ENCODE results near the gene DHX35.

The DHX35 gene

GRCh38 chr20:39042279-39043150 lies 80.4 kb downstream of the DHX35 start:
- Histone ChIP-seq H3K79me1 (ENCODE audit: low read depth, low read length) (peaks cover 2% of the 10 kb centered on the region), H4K8ac (ENCODE audit: low read depth, low read length) (no peak overlapping the region), H3K4ac (ENCODE audit: low read length) (no peak overlapping the region), H2BK15ac (ENCODE audit: low read length) (no peak overlapping the region), H3K9me3 (replicated peaks in 1 of 2; ENCODE audit: control insufficient read depth in 2 of 2, insufficient read depth in 1 of 2, low read depth in 1 of 2, low read length in 2 of 2) (peaks cover 0 to 4% of the 10 kb centered on the region in 2 donors), H3K4me2 (ENCODE audit: insufficient read depth, low read length, poor library complexity, severe bottlenecking) (no peak overlapping the region), H3K36me3 (replicated peaks in 1 of 2; ENCODE audit: control insufficient read depth in 2 of 2, insufficient read depth in 2 of 2, low read length in 2 of 2) (peaks cover 18 to 45% of the 10 kb centered on the region in 2 donors), H3K9ac (ENCODE audit: low read depth, low read length, poor library complexity) (peak overlapping the region; percentile 0), H2AFZ (ENCODE audit: low read length) (no peak overlapping the region), H4K91ac (ENCODE audit: low read depth, low read length, poor library complexity) (no peak overlapping the region), H3K4me1 (ENCODE audit: control insufficient read depth in 2 of 2, insufficient read depth in 1 of 2, low read depth in 1 of 2, low read length in 2 of 2) (no peaks in the 10 kb centered on the region), H3K23ac (ENCODE audit: low read depth, low read length, poor library complexity) (no peak overlapping the region), H3K27ac (replicated peaks; ENCODE audit: low read length) (no peak overlapping the region), H2BK120ac (ENCODE audit: low read depth, low read length) (no peak overlapping the region), H2BK12ac (ENCODE audit: low read length) (no peak overlapping the region), H2BK5ac (ENCODE audit: low read length) (no peak overlapping the region), H3K27me3 (ENCODE audit: control insufficient read depth in 3 of 3, insufficient read depth in 3 of 3, low read depth in 1 of 3, low read length in 3 of 3) (no peaks in the 10 kb centered on the region), H3K18ac (ENCODE audit: low read length) (no peak overlapping the region), H3K14ac (ENCODE audit: low read length) (peak overlapping the region; percentile 42), H3K4me3 (ENCODE audit: low read length in 2 of 2) (no peak overlapping the region), H2AK5ac (ENCODE audit: low read depth, low read length) (no peak overlapping the region)
- WGBS, 2 donors (ENCODE audit: extremely low coverage in 2 of 2, insufficient read length in 2 of 2, insufficient replicate concordance in 1 of 2): no CpG with 5 or more reads among the region's 15 CpGs
- DNase-seq (ENCODE audit: low spot score): no peak

- no peak for DNase-seq (ENCODE audit: low spot score)
- Histone ChIP-seq H3K4ac (ENCODE audit: low read length) (no peak overlapping the region), H3K23ac (ENCODE audit: low read depth, low read length, poor library complexity) (no peak overlapping the region), H2BK12ac (ENCODE audit: low read length) (no peak overlapping the region), H3K4me3 (ENCODE audit: low read length in 2 of 2) (no peak overlapping the region), H3K36me3 (replicated peaks in 1 of 2; ENCODE audit: control insufficient read depth in 2 of 2, insufficient read depth in 2 of 2, low read length in 2 of 2) (peaks cover 11 to 27% of the 10 kb centered on the region in 2 donors), H3K9me3 (replicated peaks in 1 of 2; ENCODE audit: control insufficient read depth in 2 of 2, insufficient read depth in 1 of 2, low read depth in 1 of 2, low read length in 2 of 2) (peaks cover 0 to 4% of the 10 kb centered on the region in 2 donors), H2AFZ (ENCODE audit: low read length) (no peak overlapping the region), H3K18ac (ENCODE audit: low read length) (no peak overlapping the region), H2BK120ac (ENCODE audit: low read depth, low read length) (no peak overlapping the region), H3K79me1 (ENCODE audit: low read depth, low read length) (no peaks in the 10 kb centered on the region), H2AK5ac (ENCODE audit: low read depth, low read length) (no peak overlapping the region), H3K9ac (ENCODE audit: low read depth, low read length, poor library complexity) (no peak overlapping the region), H4K91ac (ENCODE audit: low read depth, low read length, poor library complexity) (no peak overlapping the region), H3K27me3 (ENCODE audit: control insufficient read depth in 3 of 3, insufficient read depth in 3 of 3, low read depth in 1 of 3, low read length in 3 of 3) (peaks cover 0 to under 1% (median 0%) of the 10 kb centered on the region in 3 experiments), H3K14ac (ENCODE audit: low read length) (no peak overlapping the region), H3K4me2 (ENCODE audit: insufficient read depth, low read length, poor library complexity, severe bottlenecking) (no peak overlapping the region), H2BK15ac (ENCODE audit: low read length) (no peak overlapping the region), H3K4me1 (ENCODE audit: control insufficient read depth in 2 of 2, insufficient read depth in 1 of 2, low read depth in 1 of 2, low read length in 2 of 2) (peaks cover under 1 to 2% of the 10 kb centered on the region in 2 donors), H2BK5ac (ENCODE audit: low read length) (no peak overlapping the region), H3K27ac (replicated peaks; ENCODE audit: low read length) (no peak overlapping the region), H4K8ac (ENCODE audit: low read depth, low read length) (no peak overlapping the region)
- WGBS, 2 donors (ENCODE audit: extremely low coverage in 2 of 2, insufficient read length in 2 of 2, insufficient replicate concordance in 1 of 2): no CpG with 5 or more reads among the region's 6 CpGs
Observed at GRCh38 chr20:39044501-39044900, 82.4 kb downstream of the DHX35 start.

DNA sequence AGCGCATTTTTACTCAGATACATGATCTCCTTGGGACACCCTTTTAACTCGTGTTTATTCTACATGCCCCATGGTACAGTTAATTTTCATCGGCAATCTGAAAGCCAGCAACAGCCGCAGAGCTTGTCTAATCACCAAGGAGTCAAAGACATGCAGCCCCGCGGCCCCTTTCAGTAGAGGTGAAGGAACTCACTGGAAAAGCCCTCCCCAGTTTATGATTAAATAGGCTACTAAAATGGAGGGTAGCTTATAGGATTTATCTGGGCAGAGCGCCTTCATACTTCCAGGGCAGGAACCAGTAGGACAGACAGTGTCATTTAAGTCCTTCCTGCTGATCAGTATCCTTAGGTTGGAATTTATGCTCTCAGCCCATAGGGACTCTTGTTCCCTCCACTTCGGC lies 83.5 kb downstream of the DHX35 start:
- no peak overlapping the region for H3K4me2 ChIP-seq (ENCODE audit: insufficient read depth, low read length, poor library complexity, severe bottlenecking)
- H3K9me3 ChIP-seq (replicated peaks in 1 of 2; ENCODE audit: control insufficient read depth in 2 of 2, insufficient read depth in 1 of 2, low read depth in 1 of 2, low read length in 2 of 2): peaks cover 0 to 2% of the 10 kb centered on the region in 2 donors
- H3K18ac ChIP-seq (ENCODE audit: low read length): no peak overlapping the region
- DNase-seq (ENCODE audit: low spot score): no peak
- H2BK12ac ChIP-seq (ENCODE audit: low read length): no peak overlapping the region
- no CpG with 5 or more reads among the region's 8 CpGs for WGBS, 2 donors (ENCODE audit: extremely low coverage in 2 of 2, insufficient read length in 2 of 2, insufficient replicate concordance in 1 of 2)
- no peak overlapping the region for H2AFZ ChIP-seq (ENCODE audit: low read length)
- no peak overlapping the region for H4K91ac ChIP-seq (ENCODE audit: low read depth, low read length, poor library complexity)
- H3K4me3 ChIP-seq (ENCODE audit: low read length in 2 of 2): no peak overlapping the region
- H3K4me1 ChIP-seq (ENCODE audit: control insufficient read depth in 2 of 2, insufficient read depth in 1 of 2, low read depth in 1 of 2, low read length in 2 of 2): peaks cover 2 to 3% of the 10 kb centered on the region in 2 donors
- H3K9ac ChIP-seq (ENCODE audit: low read depth, low read length, poor library complexity): no peak overlapping the region
- H3K27me3 ChIP-seq (ENCODE audit: control insufficient read depth in 3 of 3, insufficient read depth in 3 of 3, low read depth in 1 of 3, low read length in 3 of 3): peaks cover 0 to 4% (median 2%) of the 10 kb centered on the region in 3 experiments
- H3K79me1 ChIP-seq (ENCODE audit: low read depth, low read length): no peaks in the 10 kb centered on the region
- H2BK15ac ChIP-seq (ENCODE audit: low read length): no peak overlapping the region
- no peak overlapping the region for H2BK120ac ChIP-seq (ENCODE audit: low read depth, low read length)
- H3K23ac ChIP-seq (ENCODE audit: low read depth, low read length, poor library complexity): no peak overlapping the region
- no peak overlapping the region for H2AK5ac ChIP-seq (ENCODE audit: low read depth, low read length)
- H3K27ac ChIP-seq (replicated peaks; ENCODE audit: low read length): no peak overlapping the region
- H3K4ac ChIP-seq (ENCODE audit: low read length): no peak overlapping the region
- H2BK5ac ChIP-seq (ENCODE audit: low read length): no peak overlapping the region
- peaks cover 10 to 18% of the 10 kb centered on the region in 2 donors for H3K36me3 ChIP-seq (replicated peaks in 1 of 2; ENCODE audit: control insufficient read depth in 2 of 2, insufficient read depth in 2 of 2, low read length in 2 of 2)
- H4K8ac ChIP-seq (ENCODE audit: low read depth, low read length): no peak overlapping the region
- no peak overlapping the region for H3K14ac ChIP-seq (ENCODE audit: low read length)

GRCh38 chr20:39047417-39047985 lies 85.4 kb downstream of the DHX35 start:
- Histone ChIP-seq H3K4me3 (ENCODE audit: low read length in 2 of 2) (no peak overlapping the region), H2AK5ac (ENCODE audit: low read depth, low read length) (peak overlapping the region; percentile 29), H2BK15ac (ENCODE audit: low read length) (peak overlapping the region; percentile 35), H3K4me1 (ENCODE audit: control insufficient read depth in 2 of 2, insufficient read depth in 1 of 2, low read depth in 1 of 2, low read length in 2 of 2) (peaks cover 2 to 3% of the 10 kb centered on the region in 2 donors), H2BK120ac (ENCODE audit: low read depth, low read length) (no peak overlapping the region), H3K9ac (ENCODE audit: low read depth, low read length, poor library complexity) (no peak overlapping the region), H3K14ac (ENCODE audit: low read length) (no peak overlapping the region), H3K9me3 (replicated peaks in 1 of 2; ENCODE audit: control insufficient read depth in 2 of 2, insufficient read depth in 1 of 2, low read depth in 1 of 2, low read length in 2 of 2) (peaks cover 0 to 2% of the 10 kb centered on the region in 2 donors), H2BK12ac (ENCODE audit: low read length) (no peak overlapping the region), H3K4me2 (ENCODE audit: insufficient read depth, low read length, poor library complexity, severe bottlenecking) (no peak overlapping the region), H4K8ac (ENCODE audit: low read depth, low read length) (no peak overlapping the region), H2BK5ac (ENCODE audit: low read length) (peak overlapping the region; percentile 42), H3K36me3 (replicated peaks in 1 of 2; ENCODE audit: control insufficient read depth in 2 of 2, insufficient read depth in 2 of 2, low read length in 2 of 2) (peaks cover 5 to 8% of the 10 kb centered on the region in 2 donors), H3K23ac (ENCODE audit: low read depth, low read length, poor library complexity) (peak overlapping the region; percentile 11), H2AFZ (ENCODE audit: low read length) (no peak overlapping the region), H3K27me3 (ENCODE audit: control insufficient read depth in 3 of 3, insufficient read depth in 3 of 3, low read depth in 1 of 3, low read length in 3 of 3) (peaks cover 0 to 8% (median 4%) of the 10 kb centered on the region in 3 experiments), H3K4ac (ENCODE audit: low read length) (no peak overlapping the region), H3K79me1 (ENCODE audit: low read depth, low read length) (no peaks in the 10 kb centered on the region), H4K91ac (ENCODE audit: low read depth, low read length, poor library complexity) (no peak overlapping the region), H3K27ac (replicated peaks; ENCODE audit: low read length) (no peak overlapping the region), H3K18ac (ENCODE audit: low read length) (peak overlapping the region; percentile 72)
- no peak for DNase-seq (ENCODE audit: low spot score)
- no CpG with 5 or more reads among the region's 10 CpGs for WGBS, 2 donors (ENCODE audit: extremely low coverage in 2 of 2, insufficient read length in 2 of 2, insufficient replicate concordance in 1 of 2)
